Nephron progenitor cell (in vitro differentiated cells): Measurements from ENCODE around the gene NKTR.

Experiments used
- DNase-seq: peaks from one replicate; pipeline ENCODE4 v3.0.0; 2021
- H3K27ac Mint-ChIP-seq: 2 replicates; pipeline ENCODE4 v1.8.0; 2021; ENCODE audit warnings: mild to moderate bottlenecking, moderate library complexity, mixed read lengths
- H3K27me3 Mint-ChIP-seq: 2 replicates; pipeline ENCODE4 v1.8.0; 2021; ENCODE audit warnings: mild to moderate bottlenecking, low read depth, mixed read lengths; ENCODE audit not compliant: poor library complexity
- H3K36me3 Mint-ChIP-seq: 2 replicates; pipeline ENCODE4 v1.8.0; 2021; ENCODE audit warnings: low read depth, mixed read lengths
- H3K4me1 Mint-ChIP-seq: 2 replicates; pipeline ENCODE4 v1.8.0; 2021; ENCODE audit warnings: mixed read lengths
- H3K4me3 Mint-ChIP-seq: 2 replicates; pipeline ENCODE4 v1.8.0; 2021; ENCODE audit warnings: mild to moderate bottlenecking, moderate library complexity, mixed read lengths
- H3K9me3 Mint-ChIP-seq: 2 replicates; pipeline ENCODE4 v1.8.0; 2021; ENCODE audit warnings: mild to moderate bottlenecking, moderate library complexity, mixed read lengths
- TF ChIP-seq, protein P1 (sequence below): fragments of 200-600 bp; sonication (generic); IDR thresholded peaks from 2 replicates; pipeline ENCODE4 v1.5.0; 2021; ENCODE audit warnings: antibody characterized with exemption

Gene NKTR

DNA sequence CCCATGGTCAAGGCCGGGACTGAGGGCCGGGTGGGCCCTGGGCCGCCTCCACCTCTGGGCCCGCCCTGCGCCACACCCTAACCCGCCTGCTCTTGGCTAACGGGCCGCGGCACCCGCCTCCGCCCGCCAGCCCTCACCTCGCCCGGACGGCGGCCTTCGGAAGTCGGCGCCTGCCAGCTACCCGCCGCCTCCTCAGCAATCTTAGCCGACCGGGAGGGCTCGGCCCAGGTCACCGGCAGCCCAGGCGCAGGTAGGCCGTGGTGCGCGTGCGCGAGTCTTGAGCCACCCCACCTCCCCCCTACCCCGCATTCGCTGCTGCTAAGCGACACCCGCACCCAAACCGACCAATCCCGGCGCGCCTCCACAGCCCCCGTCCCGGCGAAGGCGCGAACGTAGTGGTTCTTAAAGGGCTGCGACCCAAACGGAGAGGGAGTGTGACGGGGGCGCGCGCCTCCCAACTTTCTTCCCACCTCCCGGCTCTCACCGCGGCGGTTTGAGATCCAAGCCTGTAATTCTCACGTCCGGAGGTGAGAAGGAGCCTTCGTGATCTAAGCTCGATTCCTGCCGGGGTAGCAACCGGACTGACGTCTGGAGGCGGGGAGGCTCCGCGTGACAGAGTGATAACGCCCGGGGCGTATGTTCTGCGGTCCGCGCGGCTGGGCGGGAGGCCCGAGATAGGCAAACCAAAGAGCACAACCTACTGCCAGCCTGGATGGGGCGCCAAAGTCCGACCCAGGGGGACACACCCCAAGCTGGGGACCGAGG lies 18.6 kb upstream of the NKTR start, which contains the start of gene SEC22C:
TSS of gene SEC22C (minus strand) at position 259 of the 765 bp plus-strand sequence. CDS start 12,921 bp downstream, outside the sequence.
- peaks cover 34% of the 10 kb centered on the region for H3K4me1 Mint-ChIP-seq
- TF ChIP-seq, protein P1, sequence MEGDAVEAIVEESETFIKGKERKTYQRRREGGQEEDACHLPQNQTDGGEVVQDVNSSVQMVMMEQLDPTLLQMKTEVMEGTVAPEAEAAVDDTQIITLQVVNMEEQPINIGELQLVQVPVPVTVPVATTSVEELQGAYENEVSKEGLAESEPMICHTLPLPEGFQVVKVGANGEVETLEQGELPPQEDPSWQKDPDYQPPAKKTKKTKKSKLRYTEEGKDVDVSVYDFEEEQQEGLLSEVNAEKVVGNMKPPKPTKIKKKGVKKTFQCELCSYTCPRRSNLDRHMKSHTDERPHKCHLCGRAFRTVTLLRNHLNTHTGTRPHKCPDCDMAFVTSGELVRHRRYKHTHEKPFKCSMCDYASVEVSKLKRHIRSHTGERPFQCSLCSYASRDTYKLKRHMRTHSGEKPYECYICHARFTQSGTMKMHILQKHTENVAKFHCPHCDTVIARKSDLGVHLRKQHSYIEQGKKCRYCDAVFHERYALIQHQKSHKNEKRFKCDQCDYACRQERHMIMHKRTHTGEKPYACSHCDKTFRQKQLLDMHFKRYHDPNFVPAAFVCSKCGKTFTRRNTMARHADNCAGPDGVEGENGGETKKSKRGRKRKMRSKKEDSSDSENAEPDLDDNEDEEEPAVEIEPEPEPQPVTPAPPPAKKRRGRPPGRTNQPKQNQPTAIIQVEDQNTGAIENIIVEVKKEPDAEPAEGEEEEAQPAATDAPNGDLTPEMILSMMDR, result no peak
- peak within 1 kb of the TSS; percentile 97 for H3K27ac Mint-ChIP-seq
- H3K9me3 Mint-ChIP-seq, result peaks cover 11% of the 10 kb centered on the region
- H3K4me3 Mint-ChIP-seq, result peak within 1 kb of the TSS; percentile 91
- H3K27me3 Mint-ChIP-seq, result no peaks in the 10 kb centered on the region
- H3K36me3 Mint-ChIP-seq, result peaks cover 30% of the 10 kb centered on the region
- peak; percentile 98 for DNase-seq

DNA sequence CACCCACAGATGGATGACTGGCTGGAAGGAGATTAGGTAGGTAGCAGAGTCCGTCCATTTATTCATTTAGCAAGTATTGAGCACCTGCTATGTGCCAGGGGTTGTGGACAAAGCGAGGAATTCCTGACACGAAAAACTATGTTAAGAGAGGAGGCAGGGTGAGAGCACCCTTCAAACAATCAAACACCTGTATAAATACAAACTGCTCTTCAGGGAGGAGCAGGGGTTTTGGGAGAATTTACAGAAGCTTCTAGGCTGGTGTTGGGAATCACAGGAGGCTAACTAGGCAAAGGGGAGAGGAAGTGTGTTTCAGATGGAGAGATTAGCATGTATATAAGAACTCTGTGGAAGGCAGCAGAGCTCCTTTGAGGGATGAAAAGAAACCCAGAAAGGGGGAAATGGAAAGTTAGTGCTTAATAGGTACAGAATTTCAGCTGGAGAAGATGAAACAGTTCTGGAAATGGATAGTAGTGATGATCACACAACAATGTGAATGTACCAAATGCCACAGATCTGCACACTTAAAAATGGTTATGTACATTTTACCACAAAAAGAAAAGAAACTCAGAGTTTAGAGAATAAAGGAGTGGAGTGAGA lies 17.9 kb upstream of the NKTR start:
- H3K27me3 Mint-ChIP-seq, result no peaks in the 10 kb centered on the region
- H3K27ac Mint-ChIP-seq, result no peak overlapping the region
- TF ChIP-seq, protein P1, result no peak
- H3K9me3 Mint-ChIP-seq, result peaks cover 6% of the 10 kb centered on the region
- peaks cover 23% of the 10 kb centered on the region for H3K36me3 Mint-ChIP-seq
- no peak for DNase-seq
- H3K4me3 Mint-ChIP-seq, result peak overlapping the region; percentile 91
- peaks cover 34% of the 10 kb centered on the region for H3K4me1 Mint-ChIP-seq

DNA sequence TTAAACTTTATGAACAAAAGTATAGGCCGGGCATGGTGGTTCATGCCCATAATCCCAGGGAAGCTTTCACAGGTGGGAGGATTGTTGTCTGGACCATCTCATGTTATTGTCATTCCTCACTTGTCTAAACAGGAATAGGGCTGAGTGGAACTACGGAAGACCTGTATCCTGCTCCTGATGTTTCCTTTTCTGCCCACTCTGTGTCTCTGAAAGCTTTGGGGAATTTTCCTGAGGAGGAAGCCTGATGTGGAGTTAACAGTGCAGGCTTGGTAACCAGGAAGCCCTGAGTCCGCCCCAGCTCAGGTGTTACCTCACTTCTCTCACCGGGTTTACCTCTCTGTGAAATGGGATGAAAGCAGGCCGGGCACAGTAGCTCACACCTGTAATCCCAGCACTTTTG lies 11.9 kb upstream of the NKTR start:
- Mint-ChIP-seq H3K4me1 (peaks cover 15% of the 10 kb centered on the region), H3K27ac (no peak overlapping the region), H3K27me3 (no peaks in the 10 kb centered on the region), H3K36me3 (peaks cover 4% of the 10 kb centered on the region), H3K9me3 (no peaks in the 10 kb centered on the region), H3K4me3 (no peak overlapping the region)
- no peak for DNase-seq
- TF ChIP-seq, protein P1, result no peak

DNA sequence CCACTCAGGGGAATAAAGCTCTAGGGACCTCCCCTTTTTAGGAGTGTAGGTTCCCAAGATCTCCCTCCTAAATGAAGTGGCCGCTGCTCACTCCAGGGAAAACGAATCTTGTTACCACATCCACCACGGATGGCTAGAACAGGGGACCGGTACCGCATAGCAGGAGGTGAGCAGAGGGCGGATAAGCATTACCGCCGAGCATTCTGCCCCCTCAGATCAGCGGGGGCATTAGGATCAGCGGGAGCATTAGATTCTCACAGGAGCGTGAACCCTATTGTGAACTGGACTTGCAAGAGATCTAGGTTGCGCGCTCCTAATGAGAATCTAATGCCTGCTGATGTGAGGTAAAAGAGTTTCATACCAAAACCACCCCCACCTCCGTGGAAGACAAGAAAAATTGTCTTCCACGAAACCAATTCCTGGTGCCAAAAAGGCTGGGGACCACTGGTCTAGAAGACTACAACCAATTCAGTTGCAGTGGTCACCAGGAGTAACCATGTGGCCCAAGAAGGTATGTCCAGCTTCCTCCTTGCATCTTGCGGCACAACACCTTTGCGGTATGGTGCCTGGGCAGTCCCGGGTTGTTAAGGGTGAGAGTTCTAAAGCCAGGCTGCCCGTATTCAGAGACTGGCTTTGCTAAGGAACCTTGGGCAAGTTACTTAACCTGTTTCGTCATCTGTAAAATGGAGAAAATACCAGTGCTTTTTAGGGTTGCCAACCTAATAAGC lies 10.9 kb upstream of the NKTR start:
- no peak for DNase-seq
- no peak overlapping the region for H3K27ac Mint-ChIP-seq
- H3K9me3 Mint-ChIP-seq, result no peaks in the 10 kb centered on the region
- no peaks in the 10 kb centered on the region for H3K27me3 Mint-ChIP-seq
- H3K4me1 Mint-ChIP-seq, result peaks cover 15% of the 10 kb centered on the region
- peaks cover 13% of the 10 kb centered on the region for H3K36me3 Mint-ChIP-seq
- TF ChIP-seq, protein P1, result no peak
- peak overlapping the region; percentile 94 for H3K4me3 Mint-ChIP-seq

DNA sequence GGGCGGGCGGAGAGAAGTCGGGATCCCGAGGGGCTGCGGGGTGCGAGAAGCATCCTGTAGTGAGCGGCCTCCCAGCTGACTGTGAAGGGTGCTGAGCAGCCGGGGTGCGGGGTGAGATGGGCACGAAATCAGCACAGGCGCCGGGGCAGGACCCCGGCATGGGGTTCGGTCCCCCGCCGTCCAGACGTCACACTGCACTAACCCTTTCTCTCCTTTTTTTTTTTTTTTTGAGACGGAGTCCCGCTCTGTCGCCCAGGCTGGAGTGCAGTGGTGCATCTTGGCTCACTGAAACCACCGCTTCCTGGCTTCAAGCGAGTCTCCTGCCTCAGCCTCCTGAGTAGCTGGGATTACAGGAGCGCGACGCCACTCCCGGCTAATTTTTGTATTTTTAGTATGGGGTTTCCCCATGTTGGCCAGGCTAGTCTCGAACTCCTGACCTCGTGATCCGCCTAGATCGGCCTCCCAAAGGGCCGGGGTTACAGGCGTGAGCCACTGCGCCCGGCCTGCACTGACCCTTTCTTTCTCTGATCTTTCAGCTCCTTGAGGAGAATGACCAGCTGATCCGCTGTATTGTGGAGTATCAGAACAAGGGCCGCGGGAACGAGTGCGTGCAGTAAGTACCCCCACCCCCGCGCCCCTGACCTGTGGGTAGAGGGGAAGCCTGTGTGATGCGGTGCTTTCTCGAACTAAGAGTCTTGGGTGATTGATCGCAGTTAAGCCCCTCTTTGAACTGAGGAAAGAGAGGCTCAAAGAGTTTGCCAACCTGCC lies 9.3 kb upstream of the NKTR start:
- DNase-seq, result peak; percentile 35
- Mint-ChIP-seq H3K4me1 (peaks cover 15% of the 10 kb centered on the region), H3K27ac (peak overlapping the region; percentile 87), H3K4me3 (peak overlapping the region; percentile 94), H3K36me3 (peaks cover 14% of the 10 kb centered on the region), H3K9me3 (no peaks in the 10 kb centered on the region), H3K27me3 (no peaks in the 10 kb centered on the region)
- TF ChIP-seq, protein P1, result no peak
